Activated naive CD8-positive, alpha-beta T cell treated with anti-CD3 and anti-CD28 coated beads for 36 hours (primary cell): ENCODE results near the gene TLK1. TPM values are rescaled to one million over a fixed set of nuclear protein-coding genes. Genes with fewer than 3 reads are reported as not detected.
A peak's percentile ranks its signal among the peaks of the same experiment; 100 is the strongest.

Experiments used
- DNase-seq: peaks from one replicate; pipeline ENCODE4 v3.0.0; 2021
- H3K27ac Mint-ChIP-seq: one replicate; pipeline ENCODE4 v1.8.0; 2022; ENCODE audit warnings: mild to moderate bottlenecking, moderate library complexity, mixed read lengths
- H3K27me3 Mint-ChIP-seq: one replicate; pipeline ENCODE4 v1.8.0; 2022; ENCODE audit warnings: mild to moderate bottlenecking, mixed read lengths
- H3K36me3 Mint-ChIP-seq: one replicate; pipeline ENCODE4 v1.8.0; 2021; ENCODE audit warnings: mild to moderate bottlenecking, mixed read lengths
- H3K4me1 Mint-ChIP-seq: one replicate; pipeline ENCODE4 v1.8.0; 2021; ENCODE audit warnings: mixed read lengths
- H3K4me3 Mint-ChIP-seq: one replicate; pipeline ENCODE4 v1.8.0; 2022; ENCODE audit warnings: mild to moderate bottlenecking, moderate library complexity, mixed read lengths
- H3K9me3 Mint-ChIP-seq: one replicate; pipeline ENCODE4 v1.8.0; 2022; ENCODE audit warnings: mixed read lengths
- total RNA-seq, 2 experiments: library from RNA; stranded (reverse); gene quantifications; one replicate each; pipeline ENCODE4 v1.2.3, GENCODE V29; 2021

The TLK1 gene
- total RNA-seq, 2 experiments from 2014 or later = 61.9 to 66.0 TPM

- H3K4me3 Mint-ChIP-seq = no peak overlapping the region
- no peak for DNase-seq
- peaks cover 10% of the 10 kb centered on the region for H3K36me3 Mint-ChIP-seq
- H3K9me3 Mint-ChIP-seq = no peaks in the 10 kb centered on the region
- H3K27me3 Mint-ChIP-seq = no peaks in the 10 kb centered on the region
- peaks cover 5% of the 10 kb centered on the region for H3K4me1 Mint-ChIP-seq
- H3K27ac Mint-ChIP-seq = peak overlapping the region; percentile 28
These were observed 191.7 kb downstream of the TLK1 start for GRCh38 chr2:170969030-170969429.

GRCh38 chr2:170968205-170969003 is 192.3 kb downstream of the TLK1 start:
- no peaks in the 10 kb centered on the region for H3K27me3 Mint-ChIP-seq
- H3K4me3 Mint-ChIP-seq = no peak overlapping the region
- H3K36me3 Mint-ChIP-seq = peaks cover 10% of the 10 kb centered on the region
- no peak for DNase-seq
- H3K4me1 Mint-ChIP-seq = peaks cover 5% of the 10 kb centered on the region
- H3K9me3 Mint-ChIP-seq = no peaks in the 10 kb centered on the region
- peak overlapping the region; percentile 28 for H3K27ac Mint-ChIP-seq

GRCh38 chr2:170967553-170967952 is 193.1 kb downstream of the TLK1 start:
- no peaks in the 10 kb centered on the region for H3K4me1 Mint-ChIP-seq

GRCh38 chr2:170966648-170967396 is 193.9 kb downstream of the TLK1 start:
- Mint-ChIP-seq H3K9me3 (no peaks in the 10 kb centered on the region), H3K27ac (peak overlapping the region; percentile 11), H3K4me1 (no peaks in the 10 kb centered on the region), H3K4me3 (no peak overlapping the region), H3K36me3 (peaks cover 10% of the 10 kb centered on the region), H3K27me3 (no peaks in the 10 kb centered on the region)
- DNase-seq = peak; percentile 16

More at GRCh38 chr2:170967553-170967952, 193.1 kb downstream of the TLK1 start:
- no peak overlapping the region for H3K27ac Mint-ChIP-seq
- DNase-seq = no peak
- H3K36me3 Mint-ChIP-seq = peaks cover 10% of the 10 kb centered on the region
- H3K9me3 Mint-ChIP-seq = no peaks in the 10 kb centered on the region
- no peaks in the 10 kb centered on the region for H3K27me3 Mint-ChIP-seq
- H3K4me3 Mint-ChIP-seq = no peak overlapping the region

- Mint-ChIP-seq H3K4me1 (no peaks in the 10 kb centered on the region), H3K4me3 (no peak overlapping the region), H3K27me3 (no peaks in the 10 kb centered on the region), H3K9me3 (no peaks in the 10 kb centered on the region), H3K27ac (no peak overlapping the region), H3K36me3 (peaks cover 10% of the 10 kb centered on the region)
- no peak for DNase-seq
These were observed 195.1 kb downstream of the TLK1 start for GRCh38 chr2:170965446-170966225.

GRCh38 chr2:170963386-170963785 is 197.3 kb downstream of the TLK1 start:
- no peaks in the 10 kb centered on the region for H3K27me3 Mint-ChIP-seq
- H3K9me3 Mint-ChIP-seq = no peaks in the 10 kb centered on the region
- no peak for DNase-seq
- no peak overlapping the region for H3K27ac Mint-ChIP-seq
- peaks cover 14% of the 10 kb centered on the region for H3K36me3 Mint-ChIP-seq
- H3K4me3 Mint-ChIP-seq = no peak overlapping the region
- H3K4me1 Mint-ChIP-seq = no peaks in the 10 kb centered on the region

GRCh38 chr2:170953941-170954340 is 206.8 kb downstream of the TLK1 start:
- DNase-seq = no peak
- H3K36me3 Mint-ChIP-seq = peaks cover 41% of the 10 kb centered on the region

GRCh38 chr2:170950221-170950761 is 210.4 kb downstream of the TLK1 start:
- H3K9me3 Mint-ChIP-seq = no peaks in the 10 kb centered on the region
- H3K4me3 Mint-ChIP-seq = no peak overlapping the region
- H3K4me1 Mint-ChIP-seq = peaks cover 7% of the 10 kb centered on the region
- peaks cover 38% of the 10 kb centered on the region for H3K36me3 Mint-ChIP-seq
- no peak overlapping the region for H3K27ac Mint-ChIP-seq
- DNase-seq = no peak
- no peaks in the 10 kb centered on the region for H3K27me3 Mint-ChIP-seq

More at GRCh38 chr2:170953941-170954340, 206.8 kb downstream of the TLK1 start:
- no peaks in the 10 kb centered on the region for H3K27me3 Mint-ChIP-seq
- H3K9me3 Mint-ChIP-seq = no peaks in the 10 kb centered on the region
- H3K27ac Mint-ChIP-seq = no peak overlapping the region
- H3K4me1 Mint-ChIP-seq = no peaks in the 10 kb centered on the region
- H3K4me3 Mint-ChIP-seq = no peak overlapping the region

- Mint-ChIP-seq H3K4me1 (peaks cover 12% of the 10 kb centered on the region), H3K9me3 (no peaks in the 10 kb centered on the region), H3K27me3 (no peaks in the 10 kb centered on the region), H3K4me3 (no peak overlapping the region), H3K36me3 (peaks cover 31% of the 10 kb centered on the region), H3K27ac (no peak overlapping the region)
- DNase-seq = no peak
These were observed 211.3 kb downstream of the TLK1 start for GRCh38 chr2:170949415-170949814.

- DNase-seq = no peak
- no peak overlapping the region for H3K4me3 Mint-ChIP-seq
- H3K36me3 Mint-ChIP-seq = peaks cover 10% of the 10 kb centered on the region
- H3K9me3 Mint-ChIP-seq = no peaks in the 10 kb centered on the region
- peaks cover 46% of the 10 kb centered on the region for H3K4me1 Mint-ChIP-seq
- H3K27ac Mint-ChIP-seq = no peak overlapping the region
- no peaks in the 10 kb centered on the region for H3K27me3 Mint-ChIP-seq
These were observed 216.1 kb downstream of the TLK1 start for GRCh38 chr2:170944545-170944944.

GRCh38 chr2:170943596-170943995 is 217.1 kb downstream of the TLK1 start:
- no peaks in the 10 kb centered on the region for H3K27me3 Mint-ChIP-seq
- peaks cover 8% of the 10 kb centered on the region for H3K36me3 Mint-ChIP-seq
- H3K4me1 Mint-ChIP-seq = peaks cover 56% of the 10 kb centered on the region
- H3K27ac Mint-ChIP-seq = no peak overlapping the region
- H3K9me3 Mint-ChIP-seq = no peaks in the 10 kb centered on the region
- no peak for DNase-seq
- H3K4me3 Mint-ChIP-seq = no peak overlapping the region

GRCh38 chr2:170943041-170943440 is 217.7 kb downstream of the TLK1 start:
- DNase-seq = no peak
- Mint-ChIP-seq H3K9me3 (no peaks in the 10 kb centered on the region), H3K27me3 (no peaks in the 10 kb centered on the region), H3K4me1 (peaks cover 59% of the 10 kb centered on the region), H3K36me3 (peaks cover 8% of the 10 kb centered on the region), H3K4me3 (no peak overlapping the region), H3K27ac (no peak overlapping the region)

- no peak overlapping the region for H3K4me3 Mint-ChIP-seq
- H3K36me3 Mint-ChIP-seq = peaks cover 8% of the 10 kb centered on the region
- peaks cover 64% of the 10 kb centered on the region for H3K4me1 Mint-ChIP-seq
- no peak overlapping the region for H3K27ac Mint-ChIP-seq
- DNase-seq = no peak
- H3K9me3 Mint-ChIP-seq = no peaks in the 10 kb centered on the region
- no peaks in the 10 kb centered on the region for H3K27me3 Mint-ChIP-seq
These were observed 218.1 kb downstream of the TLK1 start for GRCh38 chr2:170942615-170943014.
